ENCODE results near the gene ATRNL1. TPM values are rescaled to one million over a fixed set of nuclear protein-coding genes. Genes with fewer than 3 reads are reported as not detected.

Gene ATRNL1
- polyA plus RNA-seq, 2 of the 4 experiments (the other 2 are of a cell fraction) = 0.13 to 0.34 TPM

DNA sequence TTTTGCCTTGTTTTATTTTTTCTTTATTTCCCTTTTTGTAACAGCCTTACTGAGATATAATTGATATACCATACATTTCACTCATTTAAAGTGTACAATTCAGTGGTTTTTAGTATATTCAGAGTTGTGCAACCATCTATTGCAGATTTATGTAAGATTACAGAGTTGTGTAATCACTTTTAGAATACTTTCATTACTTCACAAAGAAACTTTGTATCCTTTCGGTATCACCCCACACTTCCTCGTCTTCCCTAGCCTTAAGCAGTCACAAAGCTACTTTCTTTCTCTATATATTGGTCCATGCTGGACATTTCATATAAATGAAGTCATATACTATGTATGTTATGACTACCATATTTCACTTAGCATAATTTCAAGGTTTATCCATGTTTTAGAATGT, 74.6 kb downstream of the ATRNL1 start (continued):
- TF ChIP-seq EHF (CRISPR knock-in tag; IDR thresholded peaks at IDR 0.05) (no peak), EHMT2 (IDR thresholded peaks at IDR 0.05; ENCODE audit: low read depth) (no peak), ZNF302 (CRISPR knock-in tag; IDR thresholded peaks at IDR 0.05) (no peak), POLR2A (IDR thresholded peaks at IDR 0.05; ENCODE audit: low read length) (no peak), ZC3H11A (IDR thresholded peaks at IDR 0.05) (no peak), MAX (IDR thresholded peaks at IDR 0.05) (no peak), JUN (IDR thresholded peaks at IDR 0.05) (no peak)
- TF ChIP-seq, protein P1, sequence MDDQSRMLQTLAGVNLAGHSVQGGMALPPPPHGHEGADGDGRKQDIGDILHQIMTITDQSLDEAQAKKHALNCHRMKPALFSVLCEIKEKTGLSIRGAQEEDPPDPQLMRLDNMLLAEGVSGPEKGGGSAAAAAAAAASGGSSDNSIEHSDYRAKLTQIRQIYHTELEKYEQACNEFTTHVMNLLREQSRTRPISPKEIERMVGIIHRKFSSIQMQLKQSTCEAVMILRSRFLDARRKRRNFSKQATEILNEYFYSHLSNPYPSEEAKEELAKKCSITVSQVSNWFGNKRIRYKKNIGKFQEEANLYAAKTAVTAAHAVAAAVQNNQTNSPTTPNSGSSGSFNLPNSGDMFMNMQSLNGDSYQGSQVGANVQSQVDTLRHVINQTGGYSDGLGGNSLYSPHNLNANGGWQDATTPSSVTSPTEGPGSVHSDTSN (IDR thresholded peaks at IDR 0.05) = no peak
- TF ChIP-seq, protein P2, sequence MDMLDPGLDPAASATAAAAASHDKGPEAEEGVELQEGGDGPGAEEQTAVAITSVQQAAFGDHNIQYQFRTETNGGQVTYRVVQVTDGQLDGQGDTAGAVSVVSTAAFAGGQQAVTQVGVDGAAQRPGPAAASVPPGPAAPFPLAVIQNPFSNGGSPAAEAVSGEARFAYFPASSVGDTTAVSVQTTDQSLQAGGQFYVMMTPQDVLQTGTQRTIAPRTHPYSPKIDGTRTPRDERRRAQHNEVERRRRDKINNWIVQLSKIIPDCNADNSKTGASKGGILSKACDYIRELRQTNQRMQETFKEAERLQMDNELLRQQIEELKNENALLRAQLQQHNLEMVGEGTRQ (IDR thresholded peaks at IDR 0.05) = no peak

DNA sequence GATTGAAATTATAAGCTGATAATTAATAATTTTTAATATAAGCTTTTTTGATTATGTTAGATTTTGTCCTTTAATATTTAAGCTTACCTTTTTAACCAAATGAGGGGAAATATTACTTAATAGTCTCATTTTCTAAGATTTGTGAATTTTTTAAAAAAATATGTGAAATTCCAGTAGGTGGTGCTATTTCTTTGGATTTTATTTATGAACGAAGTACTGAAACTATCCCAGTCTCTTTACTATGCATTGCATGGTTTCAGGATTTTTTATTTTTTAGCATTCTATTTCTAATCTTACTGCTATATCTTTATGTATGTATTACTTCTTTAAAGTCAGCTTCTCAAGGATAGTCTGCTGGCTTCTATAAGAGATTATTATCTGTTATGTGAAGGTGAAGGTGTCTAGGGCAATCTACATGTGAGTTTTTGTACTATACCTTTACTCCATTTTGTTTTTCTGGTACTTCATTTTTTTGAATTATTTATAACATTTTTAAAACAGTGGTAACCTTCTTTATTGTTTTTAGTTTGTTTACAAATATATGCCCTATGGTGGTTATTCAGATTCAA, 78.3 kb downstream of the ATRNL1 start:
- DNase-seq (ENCODE audit: low read depth in 1 of 2, low spot score in 1 of 2) (peak in 1 of 2 experiments; percentile 6), FAIRE-seq (no peak), ATAC-seq (peak in 1 of 2 experiments; percentile 38; a peak in 2 of 6 replicates)
- H3K4me1 ChIP-seq = no peaks in the 10 kb centered on the region
- 4% methylated on average over 1 of the region's 1 CpG for WGBS (ENCODE audit: missing lambda C conversion rate)
- ChIA-PET POLR2A (no interaction called here), CTCF (interaction anchor here (0.6 to 1.4 kb wide), 5 partner anchors 14 to 244 kb away, joined by 3 to 4 read pairs (median 3); no protein-coding TSS in a partner anchor)
- H3K4me2 ChIP-seq = no peak overlapping the region
- H3K27ac ChIP-seq = no peak overlapping the region
- no peak overlapping the region for H3K4me3 ChIP-seq
- no peaks in the 10 kb centered on the region for H3K9me3 ChIP-seq
- TF ChIP-seq RAD21 (conservative IDR thresholded peaks at IDR 0.05 in 1 of 2, IDR thresholded peaks at IDR 0.05 in 1 of 2) (peak; percentile 31 to 59; a peak in 4 of 5 replicates), ELK1 (IDR thresholded peaks at IDR 0.05; ENCODE audit: low read depth, low read length) (no peak), NR3C1 (IDR thresholded peaks at IDR 0.05) (no peak), ATOH8 (CRISPR knock-in tag; IDR thresholded peaks at IDR 0.05; ENCODE audit: low read depth) (no peak), KDM1A (IDR thresholded peaks at IDR 0.05; ENCODE audit: low read depth) (no peak), E2F6 (IDR thresholded peaks at IDR 0.05; ENCODE audit: borderline replicate concordance, low read depth) (no peak), CBX2 (IDR thresholded peaks at IDR 0.05; ENCODE audit: borderline replicate concordance, low read depth) (no peak), CHD4 (IDR thresholded peaks at IDR 0.05; ENCODE audit: borderline replicate concordance) (no peak), SMC3 (IDR thresholded peaks at IDR 0.05) (0 out of 3 replicates have a peak, but pooled peaks have one; percentile 24), HOXB13 (CRISPR knock-in tag; IDR thresholded peaks at IDR 0.05; ENCODE audit: low read depth) (no peak), RCOR1 (IDR thresholded peaks at IDR 0.05; ENCODE audit: low read depth, low read length) (no peak), JUNB (IDR thresholded peaks at IDR 0.05) (no peak), EHF (CRISPR knock-in tag; IDR thresholded peaks at IDR 0.05) (no peak), PHF8 (IDR thresholded peaks at IDR 0.05; ENCODE audit: borderline replicate concordance, low read depth) (no peak), FOSB (CRISPR knock-in tag; IDR thresholded peaks at IDR 0.05) (no peak), MAZ (IDR thresholded peaks at IDR 0.05; ENCODE audit: borderline replicate concordance, low read depth, low read length) (no peak), POLR2A (IDR thresholded peaks at IDR 0.05; ENCODE audit: low read length) (no peak), SREBF2 (IDR thresholded peaks at IDR 0.05) (no peak), ZSCAN20 (CRISPR knock-in tag; IDR thresholded peaks at IDR 0.05) (no peak)
- TF ChIP-seq, protein P3, sequence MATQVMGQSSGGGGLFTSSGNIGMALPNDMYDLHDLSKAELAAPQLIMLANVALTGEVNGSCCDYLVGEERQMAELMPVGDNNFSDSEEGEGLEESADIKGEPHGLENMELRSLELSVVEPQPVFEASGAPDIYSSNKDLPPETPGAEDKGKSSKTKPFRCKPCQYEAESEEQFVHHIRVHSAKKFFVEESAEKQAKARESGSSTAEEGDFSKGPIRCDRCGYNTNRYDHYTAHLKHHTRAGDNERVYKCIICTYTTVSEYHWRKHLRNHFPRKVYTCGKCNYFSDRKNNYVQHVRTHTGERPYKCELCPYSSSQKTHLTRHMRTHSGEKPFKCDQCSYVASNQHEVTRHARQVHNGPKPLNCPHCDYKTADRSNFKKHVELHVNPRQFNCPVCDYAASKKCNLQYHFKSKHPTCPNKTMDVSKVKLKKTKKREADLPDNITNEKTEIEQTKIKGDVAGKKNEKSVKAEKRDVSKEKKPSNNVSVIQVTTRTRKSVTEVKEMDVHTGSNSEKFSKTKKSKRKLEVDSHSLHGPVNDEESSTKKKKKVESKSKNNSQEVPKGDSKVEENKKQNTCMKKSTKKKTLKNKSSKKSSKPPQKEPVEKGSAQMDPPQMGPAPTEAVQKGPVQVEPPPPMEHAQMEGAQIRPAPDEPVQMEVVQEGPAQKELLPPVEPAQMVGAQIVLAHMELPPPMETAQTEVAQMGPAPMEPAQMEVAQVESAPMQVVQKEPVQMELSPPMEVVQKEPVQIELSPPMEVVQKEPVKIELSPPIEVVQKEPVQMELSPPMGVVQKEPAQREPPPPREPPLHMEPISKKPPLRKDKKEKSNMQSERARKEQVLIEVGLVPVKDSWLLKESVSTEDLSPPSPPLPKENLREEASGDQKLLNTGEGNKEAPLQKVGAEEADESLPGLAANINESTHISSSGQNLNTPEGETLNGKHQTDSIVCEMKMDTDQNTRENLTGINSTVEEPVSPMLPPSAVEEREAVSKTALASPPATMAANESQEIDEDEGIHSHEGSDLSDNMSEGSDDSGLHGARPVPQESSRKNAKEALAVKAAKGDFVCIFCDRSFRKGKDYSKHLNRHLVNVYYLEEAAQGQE (IDR thresholded peaks at IDR 0.05) = no peak
- TF ChIP-seq, protein P4, sequence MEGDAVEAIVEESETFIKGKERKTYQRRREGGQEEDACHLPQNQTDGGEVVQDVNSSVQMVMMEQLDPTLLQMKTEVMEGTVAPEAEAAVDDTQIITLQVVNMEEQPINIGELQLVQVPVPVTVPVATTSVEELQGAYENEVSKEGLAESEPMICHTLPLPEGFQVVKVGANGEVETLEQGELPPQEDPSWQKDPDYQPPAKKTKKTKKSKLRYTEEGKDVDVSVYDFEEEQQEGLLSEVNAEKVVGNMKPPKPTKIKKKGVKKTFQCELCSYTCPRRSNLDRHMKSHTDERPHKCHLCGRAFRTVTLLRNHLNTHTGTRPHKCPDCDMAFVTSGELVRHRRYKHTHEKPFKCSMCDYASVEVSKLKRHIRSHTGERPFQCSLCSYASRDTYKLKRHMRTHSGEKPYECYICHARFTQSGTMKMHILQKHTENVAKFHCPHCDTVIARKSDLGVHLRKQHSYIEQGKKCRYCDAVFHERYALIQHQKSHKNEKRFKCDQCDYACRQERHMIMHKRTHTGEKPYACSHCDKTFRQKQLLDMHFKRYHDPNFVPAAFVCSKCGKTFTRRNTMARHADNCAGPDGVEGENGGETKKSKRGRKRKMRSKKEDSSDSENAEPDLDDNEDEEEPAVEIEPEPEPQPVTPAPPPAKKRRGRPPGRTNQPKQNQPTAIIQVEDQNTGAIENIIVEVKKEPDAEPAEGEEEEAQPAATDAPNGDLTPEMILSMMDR (IDR thresholded peaks at IDR 0.05) = peak; percentile 50

Measured in A549 (cell line).